ENCODE results near the gene ATP8A2.

DNA sequence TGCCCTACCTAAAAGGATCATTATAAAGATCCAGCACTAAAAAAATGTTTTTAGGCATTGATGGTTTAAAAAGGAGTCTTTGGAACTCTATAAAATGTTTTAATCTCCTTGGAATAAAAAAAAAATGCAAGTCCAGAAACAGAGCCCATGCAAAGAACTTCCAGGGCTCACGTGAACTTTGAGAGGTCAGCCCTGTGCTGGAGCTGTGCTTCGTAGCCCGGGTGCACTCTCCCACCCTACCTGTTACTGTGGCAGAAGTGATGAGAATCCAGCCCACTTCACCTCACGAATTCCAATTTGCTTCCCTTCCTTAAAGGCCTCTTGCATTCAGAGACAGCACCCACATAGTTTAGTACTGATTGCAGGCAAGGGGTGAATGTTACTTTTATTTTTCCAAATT is 412.3 kb downstream of the ATP8A2 start:
- TF ChIP-seq GTF2F1 (IDR thresholded peaks at IDR 0.05; ENCODE audit: borderline replicate concordance, low read depth, low read length) = no peak
- no peak for TF ChIP-seq EZH2 (IDR thresholded peaks at IDR 0.05; ENCODE audit: low read depth, low read length, severe bottlenecking)
- TF ChIP-seq, protein P1, sequence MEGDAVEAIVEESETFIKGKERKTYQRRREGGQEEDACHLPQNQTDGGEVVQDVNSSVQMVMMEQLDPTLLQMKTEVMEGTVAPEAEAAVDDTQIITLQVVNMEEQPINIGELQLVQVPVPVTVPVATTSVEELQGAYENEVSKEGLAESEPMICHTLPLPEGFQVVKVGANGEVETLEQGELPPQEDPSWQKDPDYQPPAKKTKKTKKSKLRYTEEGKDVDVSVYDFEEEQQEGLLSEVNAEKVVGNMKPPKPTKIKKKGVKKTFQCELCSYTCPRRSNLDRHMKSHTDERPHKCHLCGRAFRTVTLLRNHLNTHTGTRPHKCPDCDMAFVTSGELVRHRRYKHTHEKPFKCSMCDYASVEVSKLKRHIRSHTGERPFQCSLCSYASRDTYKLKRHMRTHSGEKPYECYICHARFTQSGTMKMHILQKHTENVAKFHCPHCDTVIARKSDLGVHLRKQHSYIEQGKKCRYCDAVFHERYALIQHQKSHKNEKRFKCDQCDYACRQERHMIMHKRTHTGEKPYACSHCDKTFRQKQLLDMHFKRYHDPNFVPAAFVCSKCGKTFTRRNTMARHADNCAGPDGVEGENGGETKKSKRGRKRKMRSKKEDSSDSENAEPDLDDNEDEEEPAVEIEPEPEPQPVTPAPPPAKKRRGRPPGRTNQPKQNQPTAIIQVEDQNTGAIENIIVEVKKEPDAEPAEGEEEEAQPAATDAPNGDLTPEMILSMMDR (IDR thresholded peaks at IDR 0.05; ENCODE audit: control extremely low read depth in 1 of 3, insufficient read depth in 1 of 3, low read depth in 1 of 3, low read length in 3 of 3) = no peak

Data from H1 (cell line).